Measurements from ENCODE around the gene ZNF536. TPM values are rescaled to one million over a fixed set of nuclear protein-coding genes. Genes with fewer than 3 reads are reported as not detected.

ZNF536 gene
- total RNA-seq, 3 donors from 2014 or later, result 1.3 to 7.3 (median 1.3) TPM

GRCh38 chr19:30448386-30449077, 76.3 kb downstream of the ZNF536 start:
- Histone ChIP-seq H3K4me1 (ENCODE audit: low read depth) (no peaks in the 10 kb centered on the region), H3K4me3 (no peak overlapping the region), H3K36me3 (ENCODE audit: low read depth) (no peaks in the 10 kb centered on the region), H3K9me3 (no peaks in the 10 kb centered on the region)
- DNase-seq, result no peak
- TF ChIP-seq CTCF (IDR thresholded peaks at IDR 0.05), result no peak
- intact Hi-C loops (cut with DNase I, micrococcal nuclease), result no loop called here
- ATAC-seq, result no peak

GRCh38 chr19:30449078-30449590, 77.0 kb downstream of the ZNF536 start:
- H3K36me3 ChIP-seq (ENCODE audit: low read depth), result no peaks in the 10 kb centered on the region
- H3K4me3 ChIP-seq, result no peak overlapping the region
- intact Hi-C loops (cut with DNase I, micrococcal nuclease), result no loop called here
- ATAC-seq (no peak), DNase-seq (no peak)
- no peak for TF ChIP-seq CTCF (IDR thresholded peaks at IDR 0.05)
- H3K9me3 ChIP-seq, result no peaks in the 10 kb centered on the region
- no peaks in the 10 kb centered on the region for H3K4me1 ChIP-seq (ENCODE audit: low read depth)

- intact Hi-C loops (cut with DNase I, micrococcal nuclease), result no loop called here
- Histone ChIP-seq H3K9me3 (no peaks in the 10 kb centered on the region), H3K36me3 (ENCODE audit: low read depth) (no peaks in the 10 kb centered on the region), H3K4me3 (no peak overlapping the region), H3K4me1 (ENCODE audit: low read depth) (no peaks in the 10 kb centered on the region)
- no peak for ATAC-seq
- no peak for TF ChIP-seq CTCF (IDR thresholded peaks at IDR 0.05)
- DNase-seq, result no peak
Measured at GRCh38 chr19:30449673-30450072, 77.5 kb downstream of the ZNF536 start.

- H3K4me1 ChIP-seq (ENCODE audit: low read depth), result no peaks in the 10 kb centered on the region
- DNase-seq, result peak in 2 of 3 donors; percentile 29 to 34
- H3K4me3 ChIP-seq, result no peak overlapping the region
- H3K9me3 ChIP-seq, result no peaks in the 10 kb centered on the region
- intact Hi-C loops (cut with DNase I, micrococcal nuclease), result no loop called here
- no peaks in the 10 kb centered on the region for H3K36me3 ChIP-seq (ENCODE audit: low read depth)
- TF ChIP-seq CTCF (IDR thresholded peaks at IDR 0.05), result no peak
- ATAC-seq, result peak; percentile 21
Measured at GRCh38 chr19:30450100-30450499, 77.9 kb downstream of the ZNF536 start.

GRCh38 chr19:30450835-30451321, 78.7 kb downstream of the ZNF536 start:
- Histone ChIP-seq H3K36me3 (ENCODE audit: low read depth) (no peaks in the 10 kb centered on the region), H3K4me1 (ENCODE audit: low read depth) (no peaks in the 10 kb centered on the region), H3K9me3 (no peaks in the 10 kb centered on the region), H3K4me3 (no peak overlapping the region)
- DNase-seq (no peak), ATAC-seq (no peak)
- TF ChIP-seq CTCF (IDR thresholded peaks at IDR 0.05), result no peak
- intact Hi-C loops (cut with DNase I, micrococcal nuclease), result no loop called here

Measured in mucosa of descending colon (tissue), 3 donors.